Tibial artery (tissue), 4 donors: Measurements from ENCODE around the gene JMJD7.

Experiments
- DNase-seq, 2 donors: peaks; one replicate each; pipeline ENCODE4 v3.0.0-alpha.2; 2019
- H3K27ac ChIP-seq, 2 donors: fragments of 200-600 bp; sonication (generic) in 1 of 2; 1 replicate in 1 of 2; 2 replicates in 1 of 2; pipeline ENCODE4 v1.5.1; 2018 to 2019; ENCODE audit warnings: mild to moderate bottlenecking in 1 of 2
- H3K27me3 ChIP-seq, 2 donors: fragments of 200-600 bp; sonication (generic) in 1 of 2; one replicate each; pipeline versions ENCODE4 v1.5.1 to v1.6.0; 2016 to 2019
- H3K36me3 ChIP-seq, 3 donors: fragments of 200-600 bp; sonication (generic) in 2 of 3; one replicate each; pipeline ENCODE4 v1.5.1; 2016 to 2019; ENCODE audit warnings: mild to moderate bottlenecking in 2 of 3
- H3K4me1 ChIP-seq, 4 donors: fragments of 200-600 bp; sonication (generic) in 2 of 4; 1 replicate in 3 of 4; 2 replicates in 1 of 4; pipeline ENCODE4 v1.5.1; 2016 to 2019
- H3K4me3 ChIP-seq, 2 donors: fragments of 200-600 bp; sonication (generic) in 1 of 2; 1 replicate in 1 of 2; 2 replicates in 1 of 2; pipeline ENCODE4 v1.5.1; 2018 to 2019; ENCODE audit warnings: mild to moderate bottlenecking in 2 of 2
- H3K9me3 ChIP-seq, 3 donors: fragments of 200-600 bp; sonication (generic) in 1 of 3; one replicate each; pipeline ENCODE4 v1.5.1; 2016 to 2019
- intact Hi-C: fragments of 100-400 bp; cut with DNase I; formaldehyde crosslinking; loops from one replicate; pipeline ENCODE4 v1.15.0; 2023; ENCODE audit warnings: low total_unique reads
- TF ChIP-seq, protein P1 (sequence below), 2 experiments: fragments of 200-600 bp in 1 of 2; fragments of 450-650 bp in 1 of 2; IDR thresholded peaks; one replicate each; pipeline ENCODE4 v1.5.1; 2017 to 2019; ENCODE audit warnings: antibody characterized with exemption in 2 of 2, mild to moderate bottlenecking in 1 of 2, moderate library complexity in 1 of 2

JMJD7 gene

DNA sequence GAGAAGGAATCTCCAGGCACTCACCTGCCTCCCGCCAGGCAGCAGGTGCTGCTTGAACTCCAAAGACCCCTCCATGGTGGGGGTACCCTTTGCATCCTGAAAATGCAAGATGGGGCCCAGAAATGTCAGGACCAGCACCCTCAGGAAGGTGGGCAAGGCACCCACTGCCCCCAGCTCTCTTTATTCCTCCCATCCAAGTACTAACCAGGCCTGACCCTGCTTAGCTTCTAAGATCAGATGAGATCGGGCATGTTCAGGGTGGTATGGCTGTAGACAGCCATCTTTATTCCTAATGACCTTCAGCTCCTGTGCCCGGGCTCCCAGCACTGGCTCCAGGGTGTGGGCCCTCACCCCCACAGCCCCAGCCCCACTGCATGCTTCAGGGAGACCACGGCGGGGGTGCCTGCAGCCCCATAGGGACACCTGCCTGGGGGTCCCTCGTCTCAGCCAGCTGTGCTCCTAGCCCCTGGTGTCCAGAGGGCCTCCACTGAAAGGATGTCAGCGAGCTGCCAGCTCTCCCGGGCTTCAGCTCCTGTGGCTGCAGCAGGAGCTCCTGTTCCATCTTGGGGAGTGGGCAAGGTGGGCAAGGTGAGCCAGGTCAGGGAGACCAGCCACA is 24.0 kb downstream of the JMJD7 start:
- peaks cover 0 to 52% of the 10 kb centered on the region in 2 donors for H3K27me3 ChIP-seq
- H3K9me3 ChIP-seq = no peaks in the 10 kb centered on the region
- peaks cover 0 to 14% (median 0%) of the 10 kb centered on the region in 4 donors for H3K4me1 ChIP-seq
- H3K36me3 ChIP-seq = peaks cover 13 to 22% (median 16%) of the 10 kb centered on the region in 3 donors
- intact Hi-C loops = no loop called here
- H3K27ac ChIP-seq = no peak overlapping the region
- no peak for DNase-seq
- H3K4me3 ChIP-seq = no peak overlapping the region
- TF ChIP-seq, protein P1, sequence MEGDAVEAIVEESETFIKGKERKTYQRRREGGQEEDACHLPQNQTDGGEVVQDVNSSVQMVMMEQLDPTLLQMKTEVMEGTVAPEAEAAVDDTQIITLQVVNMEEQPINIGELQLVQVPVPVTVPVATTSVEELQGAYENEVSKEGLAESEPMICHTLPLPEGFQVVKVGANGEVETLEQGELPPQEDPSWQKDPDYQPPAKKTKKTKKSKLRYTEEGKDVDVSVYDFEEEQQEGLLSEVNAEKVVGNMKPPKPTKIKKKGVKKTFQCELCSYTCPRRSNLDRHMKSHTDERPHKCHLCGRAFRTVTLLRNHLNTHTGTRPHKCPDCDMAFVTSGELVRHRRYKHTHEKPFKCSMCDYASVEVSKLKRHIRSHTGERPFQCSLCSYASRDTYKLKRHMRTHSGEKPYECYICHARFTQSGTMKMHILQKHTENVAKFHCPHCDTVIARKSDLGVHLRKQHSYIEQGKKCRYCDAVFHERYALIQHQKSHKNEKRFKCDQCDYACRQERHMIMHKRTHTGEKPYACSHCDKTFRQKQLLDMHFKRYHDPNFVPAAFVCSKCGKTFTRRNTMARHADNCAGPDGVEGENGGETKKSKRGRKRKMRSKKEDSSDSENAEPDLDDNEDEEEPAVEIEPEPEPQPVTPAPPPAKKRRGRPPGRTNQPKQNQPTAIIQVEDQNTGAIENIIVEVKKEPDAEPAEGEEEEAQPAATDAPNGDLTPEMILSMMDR (IDR thresholded peaks at IDR 0.05) = no peak

DNA sequence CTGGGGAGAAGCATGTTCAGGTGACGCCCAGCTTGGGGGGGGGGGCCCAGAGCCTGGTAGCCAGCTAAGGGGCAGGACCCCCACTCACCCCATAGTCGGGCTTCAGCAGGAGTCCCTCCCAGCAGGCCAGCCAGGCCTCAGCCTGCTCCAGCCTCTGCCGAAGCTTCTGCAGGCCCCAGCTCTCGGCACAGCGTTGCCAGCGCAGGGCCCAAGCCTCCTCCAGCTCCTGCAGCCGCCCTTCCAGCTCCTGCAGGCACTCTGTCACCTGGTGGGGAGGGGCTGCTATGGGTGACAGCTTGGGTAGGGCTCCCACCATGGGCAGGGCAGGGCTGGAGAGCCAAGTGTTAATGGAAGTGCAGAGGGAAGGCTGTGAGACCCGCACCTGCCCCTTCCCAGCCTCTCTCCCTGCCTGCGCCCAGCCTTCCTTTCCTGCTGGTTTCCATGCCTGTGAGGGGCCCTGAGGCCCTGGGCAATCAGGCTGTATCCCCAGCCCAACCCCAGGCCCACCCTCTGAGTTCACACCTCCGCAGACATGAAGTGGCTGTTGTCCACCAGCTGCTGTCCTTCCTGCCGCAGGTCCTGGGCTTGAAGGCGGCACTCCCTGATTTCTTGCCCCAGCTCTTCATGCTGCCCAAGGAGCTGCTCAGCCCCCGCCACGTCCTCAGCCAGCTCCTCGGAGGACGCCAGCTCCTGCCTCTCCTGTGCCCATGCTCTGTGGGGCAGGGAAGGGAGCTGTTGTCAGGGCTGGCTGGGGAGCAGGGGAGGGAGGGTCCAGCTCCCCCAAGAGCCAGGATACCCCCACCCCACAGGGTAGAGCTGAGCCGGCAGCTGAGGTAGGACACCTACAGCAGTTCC is 25.1 kb downstream of the JMJD7 start:
- H3K9me3 ChIP-seq = no peaks in the 10 kb centered on the region
- no peak overlapping the region for H3K4me3 ChIP-seq
- peaks cover 0 to 54% of the 10 kb centered on the region in 2 donors for H3K27me3 ChIP-seq
- H3K4me1 ChIP-seq = peaks cover 0 to 14% (median 0%) of the 10 kb centered on the region in 4 donors
- no peak overlapping the region for H3K27ac ChIP-seq
- H3K36me3 ChIP-seq = peaks cover 2 to 11% (median 5%) of the 10 kb centered on the region in 3 donors
- TF ChIP-seq, protein P1 (IDR thresholded peaks at IDR 0.05) = no peak
- DNase-seq = no peak
- intact Hi-C loops = no loop called here

DNA sequence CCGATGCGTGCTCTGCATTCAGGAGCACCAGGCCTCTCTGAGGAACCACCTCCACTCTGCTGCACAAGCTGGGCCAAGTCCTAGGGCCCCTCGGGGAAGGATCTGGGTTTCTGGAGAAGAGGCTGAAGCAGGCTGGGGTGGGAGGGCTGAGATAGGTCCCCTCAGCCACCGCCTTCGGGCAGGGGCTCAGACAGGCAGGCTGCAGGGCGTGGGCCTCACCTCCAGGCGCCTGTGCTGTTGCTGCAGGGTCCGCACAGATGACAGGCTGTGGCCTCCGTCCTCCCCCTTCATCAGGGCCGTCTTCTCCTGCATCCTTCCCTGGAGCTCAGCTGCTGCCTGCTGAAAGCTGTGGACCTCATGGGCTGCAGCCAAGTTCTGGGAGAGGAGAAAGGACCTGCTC is 25.9 kb downstream of the JMJD7 start:
- no peak for DNase-seq
- H3K9me3 ChIP-seq = no peaks in the 10 kb centered on the region
- H3K4me3 ChIP-seq = no peak overlapping the region
- peaks cover 0 to 54% of the 10 kb centered on the region in 2 donors for H3K27me3 ChIP-seq
- peaks cover 0 to 3% (median 0%) of the 10 kb centered on the region in 3 donors for H3K36me3 ChIP-seq
- peaks cover 0 to 14% (median 0%) of the 10 kb centered on the region in 4 donors for H3K4me1 ChIP-seq
- TF ChIP-seq, protein P1 (IDR thresholded peaks at IDR 0.05) = no peak
- intact Hi-C loops = no loop called here
- no peak overlapping the region for H3K27ac ChIP-seq

DNA sequence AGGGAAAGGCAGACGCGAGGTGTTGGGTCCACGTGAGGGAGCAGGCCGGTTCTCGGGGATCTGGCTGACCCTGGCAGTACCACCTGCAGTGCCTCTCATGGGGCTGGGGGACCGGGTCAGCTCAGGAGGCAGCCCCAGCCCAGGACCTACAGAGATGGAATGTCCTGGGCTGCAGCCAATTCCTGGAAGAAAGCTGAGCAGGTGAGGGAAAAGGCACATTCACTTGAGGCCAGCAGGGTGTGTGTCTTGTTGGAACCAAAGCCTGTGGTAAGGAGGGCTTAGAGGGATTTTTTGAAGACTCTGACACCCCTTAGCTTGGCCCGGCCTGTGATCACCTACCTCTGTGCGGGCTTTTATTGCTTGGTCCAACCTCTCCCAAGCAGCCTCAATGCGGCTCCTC is 26.6 kb downstream of the JMJD7 start:
- Histone ChIP-seq H3K4me3 (no peak overlapping the region), H3K27me3 (peaks cover 0 to 54% of the 10 kb centered on the region in 2 donors), H3K36me3 (no peaks in the 10 kb centered on the region), H3K4me1 (peaks cover 0 to 13% (median 0%) of the 10 kb centered on the region in 4 donors), H3K9me3 (no peaks in the 10 kb centered on the region), H3K27ac (no peak overlapping the region)
- DNase-seq = no peak
- TF ChIP-seq, protein P1 (IDR thresholded peaks at IDR 0.05) = no peak
- intact Hi-C loops = no loop called here

DNA sequence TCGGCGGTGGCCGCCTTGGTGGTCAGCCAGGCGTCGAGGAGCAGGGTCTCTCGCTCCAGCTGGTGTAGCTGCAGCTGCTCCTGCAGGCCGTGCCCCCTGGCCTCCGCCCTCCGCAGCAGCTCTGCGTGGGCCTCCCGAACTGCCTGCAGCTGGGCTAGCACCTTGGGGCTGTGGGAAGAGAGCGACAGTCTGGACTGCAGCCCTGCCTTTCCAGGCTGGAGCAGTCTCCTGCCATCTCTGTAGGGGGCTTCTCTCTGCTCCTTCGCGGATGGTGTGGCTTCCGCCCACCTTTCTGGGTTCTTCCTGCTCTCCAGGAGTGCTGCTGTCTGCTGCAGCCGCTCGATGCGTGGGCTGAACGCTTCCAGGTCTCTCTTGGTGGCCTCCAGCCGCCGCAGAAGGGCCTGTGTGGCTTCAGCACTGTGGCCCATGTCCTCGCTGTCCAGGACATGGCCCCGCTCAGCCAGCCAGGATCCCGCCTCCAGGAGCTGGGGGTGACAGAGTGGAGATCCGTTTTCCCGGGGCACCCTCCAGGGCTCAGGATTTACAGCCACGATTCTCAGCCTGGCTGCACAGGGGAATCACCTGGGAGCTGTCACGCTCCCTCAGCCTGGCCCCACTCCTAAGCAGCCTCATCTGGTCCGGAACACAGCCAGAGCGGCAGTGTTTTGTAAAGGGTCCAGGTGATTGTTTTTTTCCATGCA is 27.5 kb downstream of the JMJD7 start:
- H3K27ac ChIP-seq = no peak overlapping the region
- intact Hi-C loops = no loop called here
- H3K9me3 ChIP-seq = no peaks in the 10 kb centered on the region
- no peak for DNase-seq
- TF ChIP-seq, protein P1 (IDR thresholded peaks at IDR 0.05) = no peak
- H3K4me3 ChIP-seq = no peak overlapping the region
- H3K27me3 ChIP-seq = peaks cover 0 to 54% of the 10 kb centered on the region in 2 donors
- H3K4me1 ChIP-seq = peaks cover 0 to 3% (median 0%) of the 10 kb centered on the region in 4 donors
- H3K36me3 ChIP-seq = no peaks in the 10 kb centered on the region
